Amygdala (tissue), 56 donors: Measurements from ENCODE around the gene TRIP4.
"Not testable (repeated sequence)": the region's sequence is repeated elsewhere in the genome, so short reads cannot be mapped to it uniquely, and the experiment has no call there.

Experiments used
- DNase-seq, 56 donors: peaks; one replicate each; lab custom pipeline; 2025; lab: John Stamatoyannopoulos, UW

Gene TRIP4

DNA sequence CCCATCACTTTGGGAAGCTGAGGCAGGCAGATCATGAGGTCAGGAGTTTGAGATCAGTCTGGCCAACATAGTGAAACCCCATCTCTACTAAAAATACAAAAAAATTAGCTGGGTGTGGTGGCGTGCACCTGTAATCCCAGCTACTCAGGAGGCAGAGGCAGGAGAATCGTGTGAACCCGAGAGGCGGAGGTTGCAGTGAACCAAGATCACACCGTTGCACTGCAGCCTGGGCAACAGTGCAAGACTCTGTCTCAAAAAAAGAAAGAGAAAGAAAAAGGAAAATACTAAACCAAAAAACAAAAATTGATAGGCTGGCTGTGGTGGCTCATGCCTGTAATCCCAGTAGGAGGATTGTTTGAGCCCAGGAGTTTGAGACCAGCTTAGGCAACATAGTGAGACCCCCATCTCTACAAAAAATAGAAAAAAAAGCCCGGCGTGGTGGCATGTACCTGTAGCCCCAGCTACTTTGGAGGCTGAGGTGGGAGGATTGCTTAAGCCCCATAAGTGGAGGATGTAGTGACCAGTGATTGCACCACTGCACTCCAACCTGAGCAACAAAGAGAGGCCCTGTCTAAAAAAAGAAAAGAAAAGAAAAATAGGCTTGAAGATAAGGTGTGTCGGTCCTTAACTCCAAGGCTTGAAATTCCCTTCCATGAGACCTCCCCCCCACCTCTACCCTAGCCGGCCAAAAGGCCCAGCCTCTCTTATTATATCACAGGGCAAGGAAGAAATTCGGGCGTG lies 7.3 kb upstream of the TRIP4 start:
- DNase-seq = not testable (repeated sequence)

DNA sequence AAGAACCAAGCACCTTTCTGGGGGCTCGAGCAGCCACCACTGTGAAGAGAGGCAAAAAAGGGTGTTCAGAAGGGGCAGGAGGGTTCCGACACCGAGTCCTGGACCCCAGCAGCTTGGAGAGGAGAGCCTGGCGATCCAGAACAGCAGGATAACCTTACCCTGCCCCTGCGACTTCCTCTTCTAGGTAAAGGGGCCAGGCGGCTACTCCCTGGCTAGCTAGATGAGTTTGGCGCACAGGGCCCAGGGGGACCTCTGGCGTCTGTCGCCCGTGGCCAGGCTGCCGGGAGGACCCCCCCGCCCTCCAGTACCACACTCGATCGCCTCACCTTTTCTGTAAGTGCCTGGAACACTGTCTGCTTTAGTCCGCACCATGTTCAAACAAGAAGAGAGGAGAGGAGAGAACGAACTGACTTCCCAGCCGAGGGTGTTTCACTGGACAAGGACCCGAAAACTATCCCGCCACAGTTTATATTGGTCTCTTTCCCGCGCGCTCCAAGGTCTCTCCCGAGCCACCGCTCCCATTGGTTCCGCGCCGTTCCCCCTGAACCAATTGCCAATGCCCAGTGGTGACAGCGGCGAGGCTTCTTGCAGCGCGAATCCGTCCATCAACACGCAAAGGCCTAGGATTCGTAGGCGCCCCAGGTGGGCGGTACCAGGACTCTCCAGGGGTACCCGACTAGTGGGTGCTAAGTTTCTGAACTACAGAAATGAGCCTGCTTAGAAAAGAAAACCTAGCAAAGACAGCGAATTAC lies 6.5 kb upstream of the TRIP4 start, which contains the start of gene PCLAF:
PCLAF (minus strand) TSS at position 442 of the 752 bp plus-strand sequence; CDS start at position 372, 70 bp downstream.
- peak; percentile 23 to 93 (median 83) for DNase-seq

DNA sequence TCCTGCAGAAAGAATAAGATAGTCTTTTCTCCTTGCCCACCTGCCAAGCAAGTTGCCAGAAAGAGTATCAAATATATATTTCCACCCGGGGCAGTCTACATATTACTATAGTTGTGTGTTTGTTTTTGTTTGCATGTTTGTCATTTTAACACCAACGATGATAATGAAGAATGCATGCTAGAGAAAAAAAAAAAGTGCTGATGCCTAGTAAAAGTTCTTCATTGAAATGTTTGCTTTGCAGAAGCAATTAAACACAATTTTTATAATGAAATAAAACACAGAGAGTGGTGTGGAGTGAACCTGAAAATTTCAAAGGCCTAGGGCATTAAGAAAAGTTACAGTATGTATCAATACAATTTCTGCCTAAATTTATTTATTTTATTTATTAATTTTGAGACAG lies 3.9 kb upstream of the TRIP4 start:
- DNase-seq = no peak

DNA sequence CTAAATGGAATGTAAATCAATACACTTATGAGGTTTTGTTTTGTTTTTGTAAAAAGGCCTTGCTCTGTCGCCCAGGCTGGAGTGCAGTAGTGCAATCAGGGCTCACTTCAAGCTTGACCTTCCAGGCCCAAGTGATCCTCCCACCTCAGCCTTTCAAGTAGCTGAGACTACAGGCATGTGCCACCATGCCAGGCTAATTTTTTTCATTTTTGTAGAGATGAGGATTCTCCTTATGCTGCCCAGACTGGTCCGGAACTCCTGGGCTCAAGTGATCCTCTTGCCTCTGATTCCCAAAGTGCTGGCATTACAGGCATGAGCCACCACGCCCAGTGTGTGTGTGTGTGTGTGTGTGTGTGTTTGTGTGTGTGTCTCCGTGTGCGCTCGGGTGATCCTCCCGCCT lies 1.3 kb upstream of the TRIP4 start:
- DNase-seq = no peak

DNA sequence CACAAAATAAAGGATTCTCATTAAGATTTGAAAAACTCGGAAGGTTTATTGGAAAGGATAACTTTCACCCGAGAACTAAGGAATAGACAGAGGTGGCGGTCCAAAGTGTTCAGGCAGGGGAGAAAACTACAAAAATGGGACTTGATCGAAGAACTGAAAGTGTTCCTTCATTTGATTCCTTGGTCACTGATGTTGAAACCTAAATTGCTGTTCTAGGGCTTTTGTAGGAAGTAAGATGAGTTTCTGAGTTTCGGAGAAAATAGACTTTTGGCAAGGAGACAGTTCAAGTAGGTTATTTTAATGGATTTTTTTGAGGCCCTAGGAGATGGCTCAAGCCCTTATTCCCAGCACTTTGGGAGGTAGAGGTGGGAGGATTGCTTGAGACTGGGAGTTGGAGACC lies 1.4 kb downstream of the TRIP4 start:
- no peak for DNase-seq

DNA sequence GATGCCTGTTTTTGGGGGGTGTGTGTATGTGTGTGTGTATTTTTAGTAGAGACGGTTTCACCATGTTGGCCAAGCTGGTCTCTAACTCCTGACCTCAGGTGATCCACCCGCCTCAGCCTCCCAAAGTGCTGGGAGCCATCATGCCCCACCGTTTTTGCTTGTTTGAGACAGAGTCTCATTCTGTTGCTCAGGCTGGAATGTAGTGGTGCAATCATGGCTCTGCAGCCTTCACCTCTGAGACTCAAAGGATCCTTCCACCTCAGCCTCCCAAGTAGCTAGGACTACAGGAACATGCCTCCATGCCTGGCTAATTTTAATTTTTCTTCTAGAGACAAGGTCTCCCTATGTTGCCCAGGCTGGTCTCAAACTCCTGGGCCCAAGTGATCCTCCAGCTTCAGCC lies 4.8 kb downstream of the TRIP4 start:
- DNase-seq = not testable (repeated sequence)

DNA sequence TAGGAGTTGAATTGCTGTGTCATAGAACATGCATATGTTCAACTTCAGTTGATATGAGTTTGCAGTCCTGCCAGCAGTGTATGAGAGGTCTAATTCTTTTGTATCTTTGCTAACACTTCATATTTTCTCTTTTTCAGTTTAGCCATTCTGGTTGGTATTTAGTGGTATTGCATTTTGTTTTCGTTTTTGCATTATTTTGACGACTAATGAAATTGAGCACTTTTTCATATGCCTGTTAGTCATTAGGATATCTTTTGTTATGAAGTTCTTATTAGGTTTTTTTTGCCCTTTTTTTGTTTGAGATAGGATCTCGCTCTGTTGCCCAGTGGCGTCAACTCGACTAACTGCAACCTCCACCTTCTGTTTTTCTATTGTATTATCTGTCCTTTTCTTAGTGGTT lies 9.2 kb downstream of the TRIP4 start:
- DNase-seq = no peak

DNA sequence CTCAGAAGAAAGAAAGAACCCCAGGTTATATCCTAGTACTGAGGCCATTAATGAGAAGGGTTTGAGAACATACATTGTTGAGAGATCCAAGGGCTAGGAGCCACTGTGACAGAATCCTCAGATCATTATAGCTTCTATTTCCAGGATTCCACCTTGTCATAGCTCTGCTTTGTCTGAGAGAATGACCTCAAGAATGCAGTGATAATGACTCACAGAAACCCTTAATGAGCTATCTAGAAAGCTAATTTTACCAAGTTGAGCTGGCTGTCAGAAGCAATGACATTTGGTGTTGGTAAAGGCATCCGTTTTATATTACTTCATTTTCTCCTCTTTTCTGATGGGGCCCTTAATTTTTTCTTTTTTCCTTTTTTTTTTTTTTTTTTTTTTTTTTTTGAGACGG lies 10.9 kb downstream of the TRIP4 start:
- DNase-seq = no peak

DNA sequence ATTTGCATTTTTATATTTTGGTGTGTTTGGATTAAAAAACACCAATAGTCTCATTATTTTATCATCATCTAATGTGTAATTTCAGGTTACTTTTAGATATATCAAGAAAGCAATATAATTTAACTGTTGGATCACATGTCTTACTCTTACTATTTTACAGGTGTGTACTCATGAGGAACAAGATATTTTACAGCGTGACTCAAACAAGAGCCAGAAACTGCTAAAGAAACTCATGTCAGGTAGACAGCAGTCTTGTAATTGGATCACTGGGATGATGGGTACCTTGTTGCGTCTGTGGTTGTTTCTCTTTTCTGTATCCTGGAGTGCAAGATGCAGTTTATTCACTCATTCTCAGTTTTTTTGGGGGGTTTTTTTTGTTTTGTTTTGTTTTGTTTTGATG lies 12.9 kb downstream of the TRIP4 start:
- no peak for DNase-seq

DNA sequence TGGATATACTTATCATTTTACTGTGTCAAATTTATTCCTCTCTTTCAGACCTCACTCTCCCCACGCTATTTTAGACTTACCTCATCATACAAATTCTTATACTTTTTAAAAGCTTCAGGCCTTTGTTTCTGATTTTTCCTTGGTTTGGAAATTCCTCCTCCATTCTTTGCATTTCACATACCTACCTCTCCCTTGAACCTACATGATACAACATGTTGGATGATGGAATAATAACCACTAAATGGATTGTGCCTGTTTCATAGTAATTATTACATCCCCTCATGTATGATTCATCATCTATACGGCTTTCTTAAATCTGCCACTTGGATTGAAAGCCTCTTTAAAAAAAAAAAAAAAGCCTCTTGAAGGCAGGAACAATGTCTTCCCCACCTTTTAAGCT lies 24.6 kb downstream of the TRIP4 start:
- no peak for DNase-seq

DNA sequence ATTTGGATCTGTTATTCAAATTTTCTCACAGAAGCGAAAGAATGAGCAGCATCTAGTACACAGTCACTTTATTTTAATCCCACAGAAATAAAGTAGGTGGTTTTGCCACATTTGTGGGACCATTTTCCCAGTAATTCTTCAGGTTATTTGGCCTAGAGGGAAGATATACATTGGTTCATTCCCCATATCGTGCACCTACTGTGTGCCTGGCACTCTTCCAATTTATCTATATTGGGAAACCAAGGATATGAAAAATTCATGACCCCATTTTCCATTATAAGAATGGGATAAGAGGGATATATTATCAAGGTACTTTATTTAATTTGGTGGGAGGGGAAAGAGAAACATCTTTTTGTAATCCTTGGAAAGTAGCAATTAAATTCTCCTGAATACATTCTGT lies 35.1 kb downstream of the TRIP4 start:
- no peak for DNase-seq

DNA sequence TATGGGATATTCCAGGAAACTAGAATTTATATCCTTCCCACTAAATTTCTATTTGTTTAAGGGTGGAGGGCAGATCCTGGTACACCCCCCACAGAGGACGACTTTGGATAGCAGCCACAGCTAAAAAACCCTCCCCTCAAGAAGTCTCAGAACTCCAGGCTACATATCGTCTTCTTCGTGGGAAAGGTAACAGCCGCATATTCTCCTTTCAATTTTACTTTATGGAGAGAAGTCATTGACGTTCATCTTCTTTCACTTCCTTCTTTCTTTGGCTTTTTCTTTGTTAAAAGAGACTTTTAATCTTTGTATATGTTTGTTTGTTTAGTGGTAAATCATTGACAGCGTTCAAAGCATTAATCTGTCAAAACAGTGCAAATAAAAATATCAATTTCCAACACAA lies 36.3 kb downstream of the TRIP4 start:
- DNase-seq = no peak

DNA sequence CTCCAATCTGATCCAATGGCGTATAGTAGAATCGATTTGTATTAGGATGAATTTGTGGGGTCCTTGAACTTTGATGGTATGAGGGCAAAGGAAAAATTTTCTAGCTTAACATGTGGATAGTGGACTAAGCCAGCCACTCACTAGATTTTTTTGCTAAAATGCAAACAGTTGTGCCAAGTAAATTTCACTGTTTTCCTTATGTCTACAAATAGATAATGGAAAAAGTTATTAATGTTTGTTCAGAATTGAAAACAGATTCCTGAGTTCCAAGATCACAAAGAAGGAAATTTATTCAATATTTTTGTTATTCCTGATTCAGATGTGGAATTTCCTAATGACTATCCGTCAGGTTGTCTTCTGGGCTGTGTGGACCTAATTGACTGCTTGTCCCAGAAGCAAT lies 37.6 kb downstream of the TRIP4 start:
- DNase-seq = no peak

DNA sequence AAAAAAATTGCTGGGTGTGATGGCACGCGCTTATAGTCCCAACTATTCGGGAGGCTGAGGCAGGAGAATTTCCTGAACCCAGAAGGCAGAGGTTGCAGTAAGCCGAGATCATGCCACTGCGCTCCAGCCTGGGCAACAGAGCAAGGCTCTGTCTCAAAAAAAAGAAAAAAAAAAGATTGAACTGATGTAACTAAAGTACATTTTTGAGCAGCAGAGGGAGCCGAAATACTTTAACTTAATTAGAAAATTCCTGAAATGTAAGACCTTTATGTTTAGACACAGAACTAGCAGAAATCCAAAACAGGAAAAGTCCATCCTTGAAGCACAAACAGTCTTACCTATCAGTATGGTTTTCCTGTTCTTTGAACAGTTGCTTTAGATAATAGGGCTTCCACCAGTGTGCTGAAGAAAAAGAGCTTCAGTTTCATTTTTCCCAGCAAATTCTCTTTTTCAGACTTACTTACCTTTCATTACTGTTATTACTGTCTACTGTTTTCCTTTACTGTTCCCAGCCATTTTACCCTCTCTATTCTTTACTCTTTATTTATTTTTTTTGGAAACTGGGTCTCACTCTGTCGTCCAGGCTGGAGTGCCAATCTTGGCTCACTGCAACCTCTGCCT lies 39.3 kb downstream of the TRIP4 start:
- peak in 1 of 56 donors; percentile 30 for DNase-seq

DNA sequence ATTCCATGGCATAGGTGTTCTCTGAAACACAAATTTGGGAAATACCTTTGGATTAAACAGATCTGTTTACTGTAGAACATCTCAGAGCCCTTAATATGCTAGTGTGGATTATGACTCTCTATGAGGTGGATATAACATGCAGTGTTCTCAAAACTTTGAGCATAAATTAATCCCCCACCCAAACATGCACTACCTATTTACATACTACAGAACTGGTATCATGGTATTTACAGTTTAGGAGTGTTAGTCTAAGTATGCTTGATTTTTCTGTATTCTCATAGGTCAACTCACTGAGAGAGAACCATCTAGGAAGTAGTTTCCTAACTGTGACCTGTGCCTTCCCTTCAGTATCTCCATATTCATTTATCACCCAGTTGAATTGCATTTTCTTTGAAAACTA lies 41.8 kb downstream of the TRIP4 start:
- no peak for DNase-seq

DNA sequence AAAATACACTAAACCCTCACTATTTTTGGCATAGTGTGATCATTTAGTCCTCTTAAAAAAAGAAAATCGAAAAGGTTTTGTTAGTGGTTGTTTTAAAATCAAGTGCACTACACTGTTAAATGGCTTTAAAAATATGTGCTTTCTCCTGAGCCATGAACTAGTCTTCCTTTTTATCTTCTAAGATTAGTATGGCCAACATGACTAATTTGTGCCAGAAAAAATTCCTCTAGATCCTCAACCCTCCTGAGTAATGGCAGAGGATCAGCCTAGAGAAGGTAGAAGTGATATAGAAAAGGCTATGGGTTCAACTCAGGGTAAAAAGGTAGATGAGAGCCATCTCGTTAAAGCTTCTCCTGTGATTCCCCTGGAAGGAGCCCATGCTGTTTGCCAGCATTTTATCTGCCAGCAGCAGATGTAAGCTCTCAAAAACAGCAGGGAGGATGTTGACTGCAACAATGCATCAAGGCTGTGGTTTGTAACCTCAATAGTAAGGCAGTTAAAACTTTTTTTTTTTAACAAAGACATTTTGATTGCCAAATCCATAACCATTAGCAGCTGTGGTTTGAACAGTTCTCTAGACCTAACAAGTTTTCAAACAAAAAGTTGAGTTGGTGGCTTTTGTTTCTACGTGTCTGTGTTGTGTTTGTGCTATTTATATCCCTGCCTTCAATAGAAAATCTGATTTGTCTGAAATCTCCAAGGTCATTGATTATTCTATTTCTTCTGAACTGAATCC lies 42.5 kb downstream of the TRIP4 start:
- DNase-seq = no peak

DNA sequence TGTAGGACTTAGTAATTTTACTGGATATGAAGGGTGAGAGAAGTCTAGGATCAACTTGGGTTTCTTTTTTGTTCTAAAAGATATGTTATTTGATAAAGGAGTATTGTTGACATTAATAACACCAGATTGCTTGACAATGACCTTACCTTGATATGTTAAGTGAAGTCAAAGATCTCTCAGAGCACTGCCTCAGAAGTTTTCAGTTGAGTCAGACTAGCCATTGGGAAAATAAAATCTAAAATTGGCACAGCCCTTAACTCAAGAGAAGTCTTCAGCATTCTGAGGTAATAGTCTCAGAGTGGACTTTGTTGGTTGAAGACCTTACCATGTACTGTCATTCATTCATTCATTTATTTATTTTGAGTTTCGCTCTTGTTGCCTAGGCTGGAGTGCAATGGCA lies 50.3 kb downstream of the TRIP4 start:
- no peak for DNase-seq

DNA sequence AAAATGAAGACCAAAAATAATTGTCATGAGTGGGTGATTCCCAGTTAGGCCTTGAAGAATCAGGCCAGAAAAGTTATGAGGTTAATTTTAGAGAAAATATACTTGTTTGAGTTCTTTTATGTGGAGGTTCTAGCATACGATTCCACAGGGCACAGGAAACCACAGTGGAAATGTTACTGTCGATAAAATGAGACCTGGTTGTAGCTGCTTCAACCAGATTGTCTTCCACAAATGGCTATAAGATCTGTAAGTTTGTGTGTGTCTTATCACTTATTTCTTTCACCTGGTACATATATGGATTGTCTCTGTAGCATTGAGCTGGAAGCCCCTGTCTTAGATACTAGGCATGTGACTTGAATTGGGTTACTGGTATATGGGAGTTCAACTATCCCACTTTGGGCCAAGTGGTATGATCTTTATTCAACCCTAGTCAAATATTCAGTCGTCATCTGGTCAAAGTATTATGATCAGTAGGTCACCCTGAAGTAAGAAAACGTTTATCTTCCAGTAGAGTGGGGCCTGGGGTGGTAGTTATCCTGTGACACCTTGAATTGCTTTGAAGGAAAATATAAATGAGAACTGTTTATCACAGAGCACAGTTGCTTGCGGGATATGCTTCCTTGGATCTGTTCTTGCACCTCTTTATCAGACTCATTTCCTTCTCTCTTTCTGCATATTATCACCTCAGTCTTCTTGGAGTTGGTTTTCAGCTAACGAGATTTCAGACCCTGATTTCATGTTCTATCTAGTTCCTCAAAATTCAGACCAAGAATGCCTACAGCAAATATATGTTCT lies 51.2 kb downstream of the TRIP4 start:
- DNase-seq = no peak

DNA sequence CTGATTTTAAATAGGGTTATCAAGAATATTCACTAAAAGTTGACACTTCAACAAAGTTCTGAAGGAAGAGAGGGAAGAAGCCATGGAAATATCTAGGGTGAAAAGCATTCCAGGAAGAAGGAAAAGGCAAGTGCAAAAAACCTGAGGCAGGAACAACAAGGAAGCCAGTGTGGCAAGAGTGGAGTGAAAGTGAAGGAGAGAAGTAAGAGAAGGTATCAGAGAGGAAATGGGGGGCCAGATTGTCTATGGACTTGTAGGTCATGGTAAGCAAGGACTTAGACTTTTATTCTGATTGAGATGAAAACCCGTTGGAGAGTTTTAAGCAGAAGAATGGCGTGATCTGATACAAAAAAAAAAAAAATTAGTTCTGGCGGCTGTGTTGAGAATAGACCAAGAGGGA lies 54.2 kb downstream of the TRIP4 start:
- DNase-seq = no peak

DNA sequence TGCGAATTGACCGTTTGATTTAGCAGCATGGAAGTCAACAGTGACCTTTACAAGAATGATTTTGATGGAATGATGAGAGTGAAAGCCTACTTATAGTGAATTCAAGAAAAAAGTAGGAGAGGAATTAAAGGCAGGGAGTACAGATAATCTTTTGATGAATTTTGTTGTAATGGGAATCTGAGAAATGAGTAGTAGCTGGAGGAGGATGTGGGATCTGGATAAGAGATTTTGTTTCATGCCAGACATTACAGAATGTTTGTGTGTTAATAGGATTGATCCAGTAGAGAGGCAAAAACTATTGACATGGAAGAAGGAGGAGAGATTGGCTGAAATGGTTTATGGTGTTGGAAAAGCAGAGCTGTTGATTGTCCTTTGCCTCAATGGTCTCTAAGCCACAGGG lies 55.4 kb downstream of the TRIP4 start:
- no peak for DNase-seq
